Chondrocyte (in vitro differentiated cells): ENCODE results near the gene DEPP1. TPM values are rescaled to one million over a fixed set of nuclear protein-coding genes. Genes with fewer than 3 reads are reported as not detected.

Experiments used
- DNase-seq: peaks from one replicate; pipeline ENCODE4 v3.0.0; 2021; ENCODE audit warnings: mixed read lengths, low spot score
- H3K27ac Mint-ChIP-seq: one replicate; pipeline ENCODE4 v1.8.0; 2021; ENCODE audit warnings: mild to moderate bottlenecking, moderate library complexity, mixed read lengths; ENCODE audit not compliant: unreplicated experiment
- H3K27me3 Mint-ChIP-seq: 2 replicates; pipeline ENCODE4 v1.8.0; 2021; ENCODE audit warnings: low read depth, mixed read lengths
- H3K36me3 Mint-ChIP-seq: 2 replicates; pipeline ENCODE4 v1.8.0; 2021; ENCODE audit warnings: low read depth, mixed read lengths
- H3K4me1 Mint-ChIP-seq: 2 replicates; pipeline ENCODE4 v1.8.0; 2021; ENCODE audit warnings: low read depth, mild to moderate bottlenecking, mixed read lengths
- H3K4me3 Mint-ChIP-seq: one replicate; pipeline ENCODE4 v1.8.0; 2021; ENCODE audit warnings: mild to moderate bottlenecking, moderate library complexity, mixed read lengths; ENCODE audit not compliant: unreplicated experiment
- H3K9me3 Mint-ChIP-seq: 2 replicates; pipeline ENCODE4 v1.8.0; 2021; ENCODE audit warnings: low read depth, mixed read lengths
- CTCF ChIP-seq: fragments of 200-600 bp; sonication (generic); IDR thresholded peaks from 2 replicates; pipeline ENCODE4 v1.5.0; 2021; ENCODE audit warnings: antibody characterized with exemption, mild to moderate bottlenecking, moderate library complexity
- total RNA-seq: library from RNA; stranded (reverse); gene quantifications from 3 replicates; pipeline ENCODE4 v1.2.1, GENCODE V29; 2021

Gene DEPP1
- total RNA-seq, 1 donor from 2014 or later = 105 TPM

- H3K27ac Mint-ChIP-seq = peak overlapping the region; percentile 97
- H3K36me3 Mint-ChIP-seq = peaks cover 3% of the 10 kb centered on the region
- DNase-seq = no peak
- no peak overlapping the region for H3K4me3 Mint-ChIP-seq
- H3K9me3 Mint-ChIP-seq = peaks cover 16% of the 10 kb centered on the region
- TF ChIP-seq CTCF = no peak
- H3K4me1 Mint-ChIP-seq = peaks cover 25% of the 10 kb centered on the region
- no peaks in the 10 kb centered on the region for H3K27me3 Mint-ChIP-seq
These were observed 42.2 kb downstream of the DEPP1 start for GRCh38 chr10:44936314-44936975.

- Mint-ChIP-seq H3K9me3 (peaks cover 11% of the 10 kb centered on the region), H3K4me3 (no peak overlapping the region), H3K36me3 (peaks cover 4% of the 10 kb centered on the region), H3K4me1 (peaks cover 25% of the 10 kb centered on the region), H3K27ac (peak overlapping the region; percentile 97), H3K27me3 (no peaks in the 10 kb centered on the region)
- DNase-seq = no peak
- no peak for TF ChIP-seq CTCF
These were observed 42.7 kb downstream of the DEPP1 start for GRCh38 chr10:44935966-44936295.

- peaks cover 4% of the 10 kb centered on the region for H3K36me3 Mint-ChIP-seq
- TF ChIP-seq CTCF = no peak
- peaks cover 25% of the 10 kb centered on the region for H3K4me1 Mint-ChIP-seq
- DNase-seq = no peak
- no peak overlapping the region for H3K4me3 Mint-ChIP-seq
- H3K9me3 Mint-ChIP-seq = peaks cover 11% of the 10 kb centered on the region
- no peaks in the 10 kb centered on the region for H3K27me3 Mint-ChIP-seq
- H3K27ac Mint-ChIP-seq = peak overlapping the region; percentile 97
These were observed 43.2 kb downstream of the DEPP1 start for GRCh38 chr10:44935201-44935965.

GRCh38 chr10:44934416-44935200 lies 44.0 kb downstream of the DEPP1 start:
- Mint-ChIP-seq H3K36me3 (peaks cover 4% of the 10 kb centered on the region), H3K4me3 (no peak overlapping the region), H3K4me1 (peaks cover 25% of the 10 kb centered on the region), H3K27me3 (peaks cover 1% of the 10 kb centered on the region), H3K9me3 (peaks cover 7% of the 10 kb centered on the region), H3K27ac (peak overlapping the region; percentile 97)
- TF ChIP-seq CTCF = no peak
- DNase-seq = no peak
